Measurements from ENCODE around the gene EFNA5. TPM values are rescaled to one million over a fixed set of nuclear protein-coding genes. Genes with fewer than 3 reads are reported as not detected.

EFNA5 gene
- total and polyA plus RNA-seq, 2 of the 8 experiments (the other 6 are each of a cell fraction or from before 2014, with no cell fraction given): 9.6 to 21.8 TPM

DNA sequence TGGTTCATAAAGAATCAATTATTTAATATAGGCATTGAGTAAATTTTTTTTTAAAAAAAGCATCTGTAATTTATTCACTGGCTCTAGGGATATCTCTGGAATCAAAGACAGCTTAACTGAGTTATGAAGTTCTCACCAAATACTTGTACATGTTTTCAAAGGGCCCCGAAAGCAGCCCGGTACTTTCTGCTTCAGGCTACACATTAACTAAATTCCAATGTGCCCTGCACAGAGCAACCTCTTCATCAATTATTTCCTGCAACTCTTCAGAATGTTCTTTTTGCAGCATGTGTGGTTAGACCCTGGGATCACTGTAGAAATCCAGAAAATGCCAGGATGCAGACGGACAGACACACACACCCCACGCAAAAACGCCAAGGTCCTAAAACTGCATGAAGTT, 209.0 kb downstream of the EFNA5 start:
- H3K4me1 ChIP-seq (replicated peaks in 1 of 4; ENCODE audit: control insufficient read depth in 3 of 4, insufficient read depth in 4 of 4, low read length in 3 of 4): peaks cover 8 to 23% (median 22%) of the 10 kb centered on the region in 4 experiments
- H3K23me2 ChIP-seq (ENCODE audit: low read depth, low read length): no peaks in the 10 kb centered on the region
- POLR2A ChIA-PET (ENCODE audit: partially characterized antibody): no interaction called here
- no peak overlapping the region for H3K4ac ChIP-seq (replicated peaks; ENCODE audit: insufficient read length, low read depth, low read length)
- H3K4me3 ChIP-seq (ENCODE audit: extremely low read depth in 1 of 4, insufficient read depth in 2 of 4, low read depth in 3 of 4, low read length in 4 of 4): no peak overlapping the region
- no peak overlapping the region for H2BK20ac ChIP-seq (ENCODE audit: low read length)
- no peak overlapping the region for H2BK5ac ChIP-seq (ENCODE audit: low read depth, low read length)
- DNase-seq (ENCODE audit: low read depth in 1 of 2, low spot score in 2 of 2) (no peak), FAIRE-seq (no peak)
- H3K23ac ChIP-seq (ENCODE audit: insufficient read length): no peak overlapping the region
- no peak overlapping the region for H2BK120ac ChIP-seq (replicated peaks; ENCODE audit: low read depth, low read length)
- no peaks in the 10 kb centered on the region for H3K27me3 ChIP-seq (replicated peaks in 1 of 4; ENCODE audit: control insufficient read depth in 3 of 4, extremely low read depth in 1 of 4, insufficient read depth in 3 of 4, low read length in 3 of 4)
- no peaks in the 10 kb centered on the region for H3K36me3 ChIP-seq (ENCODE audit: control insufficient read depth in 2 of 4, insufficient read depth in 4 of 4, low read length in 3 of 4)
- no peak overlapping the region for H3K14ac ChIP-seq (ENCODE audit: insufficient read length)
- no peak overlapping the region for H4K8ac ChIP-seq (ENCODE audit: extremely low read depth, insufficient read depth, low read length)
- H3K79me1 ChIP-seq (ENCODE audit: low read depth, low read length): no peaks in the 10 kb centered on the region
- no peak overlapping the region for H3K4me2 ChIP-seq (ENCODE audit: insufficient read depth in 1 of 2, low read depth in 2 of 2, low read length in 2 of 2)
- H2BK12ac ChIP-seq (ENCODE audit: low read depth, low read length): no peak overlapping the region
- H3K27ac ChIP-seq (ENCODE audit: low read depth, low read length): no peak overlapping the region
- H3K9me3 ChIP-seq (ENCODE audit: insufficient read depth in 2 of 2, low read depth in 1 of 2, low read length in 1 of 2): no peaks in the 10 kb centered on the region
- peaks cover 0 to 6% of the 10 kb centered on the region in 2 experiments; a peak in 1 of 4 replicates for H3K79me2 ChIP-seq (ENCODE audit: control insufficient read depth in 1 of 2, insufficient read depth in 2 of 2, low read length in 2 of 2)
- no peak overlapping the region for H3K56ac ChIP-seq (replicated peaks; ENCODE audit: insufficient read length, low read depth, low read length)
- H2AFZ ChIP-seq (ENCODE audit: low read length): no peak overlapping the region
- TF ChIP-seq TAF7 (optimal IDR thresholded peaks at IDR 0.05; ENCODE audit: borderline replicate concordance, low read depth, low read length) (no peak), SRF (IDR thresholded peaks at IDR 0.05; ENCODE audit: low read depth, low read length) (no peak), CHD2 (IDR thresholded peaks at IDR 0.05; ENCODE audit: low read length) (no peak), SP4 (IDR thresholded peaks at IDR 0.05; ENCODE audit: low read length) (no peak), HDAC2 (IDR thresholded peaks at IDR 0.05; ENCODE audit: borderline replicate concordance in 1 of 2, low read depth in 2 of 2, low read length in 2 of 2) (no peak), POLR2A (IDR thresholded peaks at IDR 0.05; ENCODE audit: control extremely low read depth in 1 of 2, low read depth in 2 of 2, low read length in 2 of 2) (no peak)
- no peak overlapping the region for H3K9ac ChIP-seq (replicated peaks in 1 of 4; ENCODE audit: extremely low read depth in 1 of 4, low read depth in 3 of 4, low read length in 3 of 4)
- CTCF ChIA-PET (ENCODE audit: partially characterized antibody): interaction anchor here (0.6 kb wide), 1 partner anchor 1985 kb away, joined by 3 read pairs; no protein-coding TSS in a partner anchor
- no peaks in the 10 kb centered on the region for H4K20me1 ChIP-seq (replicated peaks in 1 of 2; ENCODE audit: control insufficient read depth in 1 of 2, insufficient read depth in 2 of 2, low read length in 2 of 2)
- H3K18ac ChIP-seq (ENCODE audit: extremely low read depth, low read length): no peak overlapping the region
- no peak overlapping the region for H4K5ac ChIP-seq (ENCODE audit: insufficient read length, low read depth, low read length)
- WGBS, 2 experiments (ENCODE audit: extremely low coverage in 1 of 2, insufficient coverage in 1 of 2, insufficient read length in 1 of 2, insufficient replicate concordance in 2 of 2, low coverage in 1 of 2, low lambda C conversion rate in 2 of 2, missing lambda C conversion rate in 1 of 2): 92% methylated on average over 5 of the region's 5 CpGs; no CpG with 5 or more reads in 1 of the 2 experiments
- no peak overlapping the region for H2AK5ac ChIP-seq (ENCODE audit: low read depth, low read length)
- no peak overlapping the region for H4K91ac ChIP-seq (replicated peaks; ENCODE audit: insufficient read length, low read length)
- no peak overlapping the region for H2BK15ac ChIP-seq (ENCODE audit: low read length)

Measured in H1 (cell line).